Inflammatory macrophage (primary cell): ENCODE results near the gene DAPP1.
"Not testable (repeated sequence)": the region's sequence is repeated elsewhere in the genome, so short reads cannot be mapped to it uniquely, and the experiment has no call there.

ENCODE experiments used
- DNase-seq, 2 donors: peaks; one replicate each; pipeline ENCODE4 v3.0.0-alpha.2; 2020 to 2022
- total RNA-seq, 18 experiments: gene quantifications; one replicate each; lab custom pipeline; 2026; ENCODE audit warnings: mixed read lengths in 6 of 18, inconsistent platforms in 2 of 18; lab: John Stamatoyannopoulos, UW

DAPP1 gene, protein sequence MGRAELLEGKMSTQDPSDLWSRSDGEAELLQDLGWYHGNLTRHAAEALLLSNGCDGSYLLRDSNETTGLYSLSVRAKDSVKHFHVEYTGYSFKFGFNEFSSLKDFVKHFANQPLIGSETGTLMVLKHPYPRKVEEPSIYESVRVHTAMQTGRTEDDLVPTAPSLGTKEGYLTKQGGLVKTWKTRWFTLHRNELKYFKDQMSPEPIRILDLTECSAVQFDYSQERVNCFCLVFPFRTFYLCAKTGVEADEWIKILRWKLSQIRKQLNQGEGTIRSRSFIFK
- total RNA-seq = 17.4 to 87.9 (median 37.8) reads per million in 18 experiments

DNA sequence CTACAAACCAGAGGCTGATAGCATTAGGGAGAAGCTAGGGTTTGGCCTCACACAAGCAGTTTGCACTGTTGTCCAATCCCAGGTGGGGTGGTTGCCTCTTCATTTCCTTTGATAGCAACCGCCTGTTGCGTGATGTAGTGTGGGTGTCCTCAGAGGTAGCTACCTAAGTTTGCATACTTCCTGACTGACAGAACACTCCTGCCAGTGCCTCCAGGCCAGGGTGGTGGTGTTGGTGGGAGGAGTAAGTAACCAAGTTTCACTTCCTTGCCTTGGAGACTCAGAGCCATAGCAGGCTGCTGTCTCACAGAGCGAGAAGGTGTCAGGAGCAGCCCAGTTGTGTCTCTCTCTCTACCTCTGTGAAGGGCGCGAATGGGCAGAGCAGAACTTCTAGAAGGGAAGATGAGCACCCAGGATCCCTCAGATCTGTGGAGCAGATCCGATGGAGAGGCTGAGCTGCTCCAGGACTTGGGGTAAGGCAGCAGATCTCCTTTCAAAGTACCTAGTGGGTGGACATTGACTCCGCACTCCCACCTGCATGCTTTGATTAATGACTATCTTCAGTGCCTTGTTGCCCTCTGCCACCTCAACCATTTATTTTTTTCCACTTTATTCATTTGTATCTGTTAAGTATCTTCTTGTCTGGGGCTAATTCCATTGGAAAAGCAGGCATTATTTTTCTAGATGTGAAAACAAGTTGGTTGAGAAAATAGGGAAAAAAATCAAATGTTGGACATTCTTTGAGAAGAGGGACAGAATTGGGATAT, at the start of gene DAPP1:
Gene DAPP1, plus strand, starts transcription at position 283 of the 764 bp plus-strand sequence. Its CDS starts 87 bp downstream, at position 370.
- peak; percentile 69 to 78 for DNase-seq

DNA sequence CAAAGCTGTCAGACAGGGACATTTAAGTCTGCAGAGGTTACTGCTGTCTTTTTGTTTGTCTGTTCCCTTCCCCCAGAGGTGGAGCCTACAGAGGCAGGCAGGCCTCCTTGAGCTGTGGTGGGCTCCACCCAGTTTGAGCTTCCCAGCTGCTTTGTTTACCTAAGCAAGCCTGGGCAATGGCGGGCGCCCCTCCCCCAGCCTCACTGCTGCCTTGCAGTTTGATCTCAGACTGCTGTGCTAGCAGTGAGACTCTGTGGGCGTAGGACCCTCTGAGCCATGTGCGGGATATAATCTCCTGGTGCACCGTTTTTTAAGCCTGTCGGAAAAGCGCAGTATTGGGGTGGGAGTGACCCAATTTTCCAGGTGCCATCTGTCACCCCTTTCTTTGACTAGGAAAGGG, 45.8 kb upstream of the DAPP1 start:
- not testable (repeated sequence) for DNase-seq

DNA sequence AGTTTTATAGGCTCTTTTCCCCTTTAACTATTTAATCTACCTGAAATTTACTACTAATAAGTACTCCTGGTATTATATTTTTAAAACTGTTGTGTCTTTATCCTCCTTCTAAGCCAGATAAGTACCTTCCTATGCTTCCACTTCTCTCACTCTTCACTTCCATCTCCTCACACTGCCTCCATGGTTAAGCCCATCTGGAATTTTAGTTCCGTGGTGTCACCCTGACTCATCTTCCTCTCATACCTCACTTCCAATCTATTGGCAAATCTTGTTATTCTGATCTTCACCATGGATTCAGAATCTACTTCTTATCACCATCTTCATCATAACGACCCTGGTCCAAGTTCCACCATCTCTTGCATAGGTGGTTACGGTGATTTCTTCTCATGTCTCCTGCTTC, 32.7 kb upstream of the DAPP1 start:
- no peak for DNase-seq

DNA sequence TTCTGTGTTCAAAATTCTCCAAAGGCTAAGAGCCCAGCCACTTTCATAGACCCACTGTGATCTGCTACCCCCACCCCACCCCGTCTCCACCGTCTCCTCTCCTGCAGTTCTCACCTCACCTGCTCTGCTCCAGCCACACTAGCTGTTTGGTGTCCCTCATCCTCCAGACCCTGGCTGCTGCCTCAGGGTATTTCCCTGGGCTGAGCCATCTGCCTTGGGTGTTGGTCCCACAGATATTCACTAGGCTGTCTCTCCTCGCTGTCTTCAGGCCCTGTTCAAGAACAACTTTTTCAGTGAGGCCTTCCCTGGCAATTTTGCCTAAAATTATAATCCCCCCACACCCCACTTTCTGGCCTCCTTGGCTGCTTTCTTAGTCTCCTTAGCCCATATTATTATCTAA, 31.8 kb upstream of the DAPP1 start:
- DNase-seq = no peak

DNA sequence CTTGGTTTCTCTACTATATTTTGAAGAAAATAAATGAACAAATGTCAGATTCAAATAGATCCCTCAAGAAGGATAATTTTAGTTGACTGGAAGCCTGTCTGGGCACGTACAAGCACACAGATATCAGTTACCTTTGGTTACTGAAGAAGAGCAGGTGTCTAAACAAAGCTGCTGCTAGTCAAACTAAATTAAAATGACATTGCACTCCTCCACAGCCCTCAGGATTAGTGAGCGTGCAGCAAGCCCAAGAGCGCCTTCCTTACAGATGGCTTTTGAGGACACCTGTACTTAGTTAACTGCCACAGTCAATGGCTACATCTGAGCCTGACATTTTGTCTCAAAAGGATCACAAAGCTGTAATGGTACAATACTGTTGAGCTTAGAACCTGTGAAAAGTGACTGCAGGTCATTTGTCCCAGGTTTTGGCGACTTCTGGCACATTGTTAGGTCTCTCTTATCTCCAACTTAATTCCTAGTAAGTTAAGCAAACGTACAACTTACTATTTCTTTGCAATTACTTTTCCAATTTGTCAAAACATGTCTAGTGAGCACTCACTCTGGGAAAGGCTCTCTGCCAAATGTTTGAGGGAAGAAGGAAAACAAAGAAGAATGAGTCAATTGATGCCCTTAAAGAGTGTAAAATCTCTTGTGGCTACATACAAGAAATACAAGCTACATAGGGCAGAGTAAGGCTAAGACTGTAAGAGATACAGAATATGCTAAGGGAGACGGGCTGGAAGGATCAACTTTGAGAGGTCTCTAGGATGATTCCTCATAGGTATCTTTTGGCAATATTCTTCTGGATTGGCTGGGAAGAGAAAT, 25.6 kb upstream of the DAPP1 start:
- DNase-seq = no peak

DNA sequence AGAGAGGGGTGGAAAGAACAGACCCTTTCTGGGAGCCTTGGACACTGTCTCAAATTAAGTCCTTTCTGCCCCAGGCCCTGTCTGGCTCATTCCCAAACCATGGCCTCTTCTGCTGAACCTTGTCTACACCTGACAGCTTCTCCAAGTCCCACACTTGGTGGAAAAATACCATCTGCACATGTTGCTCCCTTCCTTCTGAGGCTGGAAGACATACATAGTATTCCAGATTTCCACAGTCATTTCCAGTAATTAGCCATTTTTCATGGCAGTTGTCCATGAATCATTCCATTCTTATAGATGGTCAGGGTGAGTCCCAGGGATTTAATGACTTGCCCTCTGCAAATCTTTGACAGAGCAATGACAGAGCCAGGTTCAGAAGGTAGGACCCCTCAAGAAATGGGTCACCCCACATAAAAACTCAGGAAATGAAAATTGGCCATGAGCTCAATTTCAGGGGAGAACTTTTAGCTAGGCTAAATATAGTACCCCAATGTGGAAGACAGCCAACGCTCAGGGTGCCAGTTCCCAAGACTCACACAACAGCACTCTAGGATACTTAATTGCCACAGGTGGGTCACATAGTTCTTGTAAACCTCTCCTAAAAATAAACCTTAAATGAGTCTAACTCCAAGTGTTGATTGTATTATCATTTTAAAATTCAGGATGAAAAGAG, 16.2 kb upstream of the DAPP1 start:
- DNase-seq = no peak

DNA sequence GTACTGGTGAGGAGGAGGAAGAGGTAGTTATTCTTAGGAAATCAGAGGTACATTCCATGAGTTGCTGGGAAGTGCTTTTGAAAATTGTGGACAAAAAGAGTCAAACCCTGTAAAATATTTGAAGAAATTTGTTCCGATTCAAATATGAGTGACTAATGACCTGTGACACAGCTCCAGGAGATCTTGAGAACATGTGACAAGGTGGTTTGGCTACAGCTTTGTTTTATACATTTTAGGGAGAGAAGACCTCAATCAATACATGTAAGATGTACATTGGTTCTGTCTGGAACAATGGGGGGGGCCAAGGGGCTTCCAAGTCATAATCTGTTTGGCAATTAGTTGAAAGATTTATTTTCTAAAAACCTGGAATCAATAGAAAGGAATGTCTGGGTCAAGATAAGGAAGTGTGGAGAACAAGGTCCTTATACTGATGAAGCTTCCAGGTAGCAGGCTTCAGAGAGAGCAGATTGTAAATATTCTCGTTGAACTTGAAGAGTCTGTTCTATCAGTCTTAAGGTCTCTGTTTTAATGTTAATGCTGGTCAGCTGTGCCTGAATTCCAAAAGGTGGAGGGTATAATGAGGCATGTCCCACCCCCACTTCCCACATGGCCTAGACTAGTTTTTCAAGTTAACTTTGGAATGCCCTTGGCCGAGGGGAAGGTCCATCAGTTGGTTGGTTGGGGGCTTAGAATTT, 15.5 kb upstream of the DAPP1 start:
- no peak for DNase-seq

DNA sequence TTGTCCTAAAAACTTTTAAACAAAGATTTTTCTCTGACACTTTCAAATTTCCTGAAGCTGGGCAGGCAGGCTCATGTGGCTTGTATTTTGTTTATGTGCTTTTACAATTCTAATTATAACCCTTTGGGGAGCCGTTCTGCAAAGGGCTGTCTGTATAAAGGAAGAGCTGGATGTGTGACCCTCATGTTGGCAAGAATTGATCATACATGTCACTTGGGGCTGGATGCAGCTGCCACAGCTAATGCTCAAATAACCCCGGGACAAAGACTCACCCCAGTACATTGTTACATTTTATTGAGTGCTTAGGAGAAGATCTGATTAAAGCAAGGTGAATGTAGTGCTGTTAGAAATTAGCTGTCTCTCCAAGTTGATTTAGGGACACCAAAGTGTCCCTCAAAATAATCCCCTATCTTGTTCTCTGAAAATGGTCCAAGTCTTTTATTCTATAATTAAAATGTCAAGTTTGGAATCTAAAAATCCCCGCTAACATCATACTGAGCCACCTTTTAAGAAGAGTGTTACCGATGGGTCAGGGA, 13.0 kb upstream of the DAPP1 start:
- DNase-seq = no peak

DNA sequence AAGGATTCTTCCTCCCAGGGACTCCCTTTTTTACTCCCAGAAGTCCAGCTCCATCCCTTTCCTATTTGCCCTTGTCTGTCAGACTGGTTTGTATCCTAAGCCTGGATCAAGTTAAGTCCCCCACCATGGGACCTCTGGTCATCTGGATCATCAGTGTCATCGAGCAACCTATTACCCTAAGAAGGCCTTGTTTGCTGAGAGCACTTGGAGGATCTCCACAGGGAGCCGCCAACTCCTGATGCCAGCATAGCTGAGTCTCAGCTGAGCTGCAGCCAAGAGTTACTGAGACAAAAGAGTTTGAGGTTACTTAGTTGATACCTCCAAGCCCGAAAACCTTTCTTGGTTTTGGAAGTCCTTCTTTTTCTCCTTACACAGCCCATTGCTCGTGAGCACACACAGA, 10.1 kb upstream of the DAPP1 start:
- DNase-seq = no peak

DNA sequence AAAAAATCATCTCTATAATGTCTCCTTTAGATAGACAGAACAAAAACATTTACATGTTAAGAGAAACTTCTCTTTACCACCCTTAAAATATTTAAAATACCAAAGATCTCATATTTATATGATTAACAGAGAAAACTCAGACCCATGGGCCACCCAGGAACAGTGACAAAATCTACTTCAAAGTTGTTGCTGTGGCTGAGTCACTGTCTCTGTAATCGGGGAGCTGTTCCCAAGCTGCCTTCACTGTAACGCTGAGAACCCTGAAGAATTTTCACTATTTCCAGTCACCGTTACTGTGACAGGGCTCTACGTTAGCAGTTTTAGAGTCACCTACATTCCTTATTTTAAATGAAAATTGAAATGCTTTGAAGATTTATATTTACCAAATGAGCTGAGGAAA, 9.0 kb upstream of the DAPP1 start:
- no peak for DNase-seq

DNA sequence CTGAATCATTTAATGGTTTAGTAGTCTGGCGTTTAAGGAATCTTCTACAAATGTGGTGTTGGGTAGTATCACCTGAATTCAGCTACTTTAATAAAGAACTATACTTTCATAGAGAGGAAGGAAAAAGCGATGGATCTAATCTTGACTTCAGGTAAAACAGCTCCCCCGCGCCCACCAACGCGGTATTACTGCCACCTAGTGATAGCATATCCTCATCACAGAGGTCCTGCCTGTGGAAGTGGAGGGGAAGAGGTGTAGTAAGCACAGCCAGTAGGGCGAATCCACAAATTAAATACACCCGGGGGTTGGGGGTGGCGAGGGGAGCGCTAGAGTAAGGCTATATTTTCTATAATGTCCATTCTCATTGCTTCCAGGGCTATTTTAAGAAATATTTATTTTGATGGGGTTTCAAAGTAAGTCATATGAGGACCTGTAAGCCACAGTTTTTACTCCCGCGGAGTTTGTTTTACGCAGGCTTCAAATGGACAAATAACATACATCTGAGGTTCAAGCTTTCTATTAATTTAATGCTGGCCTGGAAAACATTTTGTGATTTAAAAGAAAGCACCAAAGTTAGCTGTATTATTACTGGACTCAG, 8.3 kb upstream of the DAPP1 start:
- DNase-seq = peak; percentile 61 to 63

DNA sequence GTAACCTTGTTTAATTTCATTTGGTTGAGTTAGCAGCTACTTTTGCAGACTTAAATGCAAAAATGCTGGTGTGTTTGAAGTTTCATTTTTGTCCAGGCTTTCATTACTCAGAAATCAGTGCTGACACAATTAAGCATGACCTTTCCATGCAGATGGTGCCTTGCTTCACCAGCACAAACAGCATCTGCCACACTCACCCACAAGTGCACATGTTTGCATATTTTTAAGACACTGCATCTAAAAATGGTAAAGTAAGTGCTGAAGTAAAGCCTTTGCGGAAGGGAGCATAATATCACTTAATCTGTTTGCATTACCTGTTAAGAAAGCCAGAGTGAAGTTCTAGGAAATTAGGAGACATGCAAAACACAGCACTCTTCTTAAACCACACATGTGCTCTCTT, 7.3 kb upstream of the DAPP1 start:
- no peak for DNase-seq

DNA sequence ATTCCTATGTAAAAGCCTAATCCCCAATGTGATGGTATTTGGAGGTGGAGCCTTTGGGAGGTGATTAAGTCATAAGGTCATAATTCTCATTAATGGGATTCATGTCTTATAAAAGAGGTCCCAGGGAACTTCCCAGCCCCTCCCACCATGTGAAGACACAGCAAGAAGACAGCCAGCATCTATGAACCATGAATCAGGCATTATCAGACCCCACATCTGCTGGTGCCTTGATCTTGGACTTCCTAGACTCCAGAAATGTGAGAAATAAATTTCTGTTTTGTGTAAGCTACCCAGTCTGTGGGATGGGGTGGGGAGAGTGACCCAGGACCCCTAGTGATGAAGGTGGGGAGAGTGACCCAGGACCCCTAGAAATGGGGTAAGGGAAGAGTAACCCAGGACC, 6.1 kb upstream of the DAPP1 start:
- no peak for DNase-seq

DNA sequence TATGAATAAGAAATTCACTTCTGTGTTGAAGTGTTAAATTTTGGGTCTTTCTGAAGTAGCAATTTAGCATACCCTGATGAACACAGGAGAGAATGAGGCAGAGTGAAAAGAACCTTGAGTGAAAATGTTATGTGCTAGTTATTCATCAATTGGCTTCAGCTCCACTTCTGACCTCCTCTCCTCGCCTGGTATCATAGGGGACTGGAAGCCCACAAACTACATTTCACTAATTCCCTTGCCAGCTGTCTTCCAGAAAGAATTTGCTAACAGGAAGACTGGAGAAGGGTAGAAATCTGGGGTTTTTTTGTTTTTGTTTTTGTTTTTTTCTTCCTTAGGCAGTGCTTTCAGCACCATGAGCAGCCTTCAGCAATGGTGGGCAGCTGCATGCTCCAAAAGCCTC, 5.5 kb upstream of the DAPP1 start:
- DNase-seq = no peak

DNA sequence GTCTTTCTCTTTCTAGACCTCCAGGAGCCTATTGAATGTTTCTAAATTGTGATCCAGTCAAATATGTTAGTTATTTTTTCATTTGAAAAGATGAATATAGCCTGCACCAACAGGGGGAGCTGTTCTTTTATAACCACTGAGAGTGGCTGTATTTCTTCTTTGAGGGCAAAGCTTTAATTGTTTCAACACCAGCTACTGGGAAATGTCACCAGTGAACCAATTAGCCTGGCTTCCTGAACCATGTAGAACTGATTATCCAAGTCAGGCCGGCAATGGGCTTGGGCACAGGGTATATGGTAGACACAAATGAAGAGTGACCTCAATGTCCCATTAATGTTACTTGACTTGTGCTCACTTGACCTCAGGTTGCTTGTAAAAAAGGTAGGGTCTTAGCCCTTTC, 4.8 kb upstream of the DAPP1 start:
- peak; percentile 74 to 91 for DNase-seq

DNA sequence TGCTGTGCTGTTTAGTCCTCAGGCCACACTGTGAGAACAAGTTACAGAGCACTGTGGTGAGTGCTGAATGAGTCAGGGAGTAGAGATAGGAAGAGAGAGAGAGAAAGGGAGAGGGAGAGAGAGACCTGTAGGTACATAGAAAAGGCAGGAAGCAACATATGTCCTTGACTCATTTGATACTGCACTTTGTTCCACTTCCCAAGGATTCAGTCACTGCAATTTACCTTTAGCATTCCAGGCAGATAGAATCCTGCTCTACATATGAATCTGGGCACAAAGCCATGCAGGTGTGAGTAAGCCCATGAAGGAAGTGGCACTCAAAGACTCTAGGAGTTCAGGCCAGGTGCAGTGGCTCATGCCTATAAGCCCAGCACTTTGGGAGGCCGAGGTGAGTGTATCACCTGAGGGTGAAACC, 1.0 kb upstream of the DAPP1 start:
- no peak for DNase-seq

DNA sequence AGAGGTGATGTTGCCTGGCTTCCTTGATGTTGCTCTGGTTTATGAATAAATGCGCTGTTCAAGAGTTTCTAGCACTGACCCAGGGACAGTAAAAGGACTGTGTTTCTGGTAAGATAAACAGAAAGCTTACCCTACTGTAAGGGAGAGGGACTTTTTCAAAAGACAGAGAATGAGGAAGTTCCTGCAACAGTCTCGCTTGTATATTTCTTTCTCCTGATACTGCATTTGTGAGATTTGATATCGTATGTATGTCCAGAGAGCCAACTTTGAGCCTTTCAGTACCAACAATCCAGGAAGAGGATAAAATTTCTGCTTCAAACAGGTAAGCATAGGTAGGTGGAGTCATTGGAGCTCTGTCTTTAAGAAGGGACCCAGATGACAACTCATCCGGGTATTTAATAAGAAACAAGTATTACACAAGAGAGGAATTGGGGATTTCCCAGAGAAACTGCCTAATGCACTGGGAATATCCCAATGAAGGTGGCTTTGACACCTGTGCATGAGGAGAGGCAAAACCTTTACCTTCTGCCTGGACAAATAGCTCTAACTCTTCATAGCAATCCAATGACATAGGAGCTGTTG, 773 bp downstream of the DAPP1 start:
- peak; percentile 20 to 59 for DNase-seq

DNA sequence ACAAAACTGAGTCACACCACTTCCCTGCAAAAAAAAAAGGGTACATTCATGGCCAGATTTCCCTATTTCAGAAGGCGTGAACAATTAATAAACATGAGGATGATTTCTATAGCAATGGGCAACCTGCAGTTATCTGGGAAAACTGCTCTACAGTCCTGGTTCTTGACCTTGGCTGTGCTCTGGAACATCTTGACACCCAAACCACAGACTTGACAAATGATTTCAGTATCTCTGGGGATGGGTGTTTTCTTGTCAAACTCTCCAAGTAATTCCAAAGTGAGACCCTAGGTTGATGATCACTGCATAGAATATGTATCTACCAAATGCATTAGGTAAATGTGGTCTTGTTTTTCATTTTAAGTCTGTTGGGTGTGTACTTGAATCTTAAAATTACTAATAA, 2.0 kb downstream of the DAPP1 start:
- DNase-seq = no peak

DNA sequence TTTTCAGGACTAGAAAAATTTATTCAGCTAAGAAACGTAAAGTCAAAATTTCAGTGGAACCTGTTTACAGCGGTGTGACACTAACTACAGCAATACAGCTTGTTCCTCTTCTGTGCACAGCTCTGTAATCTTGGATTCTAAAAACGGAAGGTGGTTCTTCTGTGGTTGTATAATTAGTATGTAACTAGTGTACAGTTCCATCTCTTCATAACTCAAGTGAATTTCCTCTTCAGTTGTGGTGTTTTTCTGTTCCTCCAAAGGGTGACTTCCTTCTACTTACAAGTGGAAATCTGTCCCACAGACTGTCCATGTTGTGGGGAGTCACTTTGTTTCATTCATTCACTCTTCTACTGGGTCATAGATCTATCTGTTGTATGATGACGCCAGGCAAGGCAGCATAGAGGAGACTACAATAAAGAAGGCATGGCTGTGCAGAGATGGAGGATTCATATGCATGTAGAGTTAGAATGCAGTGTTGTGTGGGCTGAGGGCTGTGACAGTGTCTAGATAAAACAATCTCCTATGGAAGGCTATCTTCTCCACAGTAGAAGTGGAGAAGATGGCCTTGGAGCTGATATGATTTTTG, 5.4 kb downstream of the DAPP1 start:
- DNase-seq = peak; percentile 76 to 88

DNA sequence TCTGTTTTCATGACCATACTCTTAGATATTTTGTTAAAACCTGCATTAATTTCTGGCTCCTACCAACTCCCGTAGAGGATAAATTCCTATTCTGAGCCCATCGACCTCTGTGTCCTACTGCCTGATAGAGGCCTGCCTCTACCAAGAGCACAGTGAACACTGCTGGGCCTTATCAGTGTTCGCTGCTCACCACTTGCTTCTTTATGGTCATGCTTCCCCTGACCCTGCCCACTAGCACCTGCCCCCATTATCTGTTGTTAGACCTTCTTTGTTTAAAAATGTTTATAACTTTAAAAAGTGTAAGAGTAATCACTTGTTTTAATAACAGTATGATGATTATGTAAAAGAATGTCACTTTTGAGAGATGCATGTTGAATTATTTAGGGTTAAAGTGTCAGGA, 6.1 kb downstream of the DAPP1 start:
- DNase-seq = no peak
